Measurements from ENCODE around the gene IFIT2.
A peak's percentile ranks its signal among the peaks of the same experiment; 100 is the strongest.
"Not testable (repeated sequence)": the region's sequence is repeated elsewhere in the genome, so short reads cannot be mapped to it uniquely, and the experiment has no call there.

IFIT2 gene

GRCh38 chr10:89308736-89309135 is 6.9 kb downstream of the IFIT2 start:
- no peak overlapping the region for H3K4me3 ChIP-seq (ENCODE audit: low read depth, low read length)
- no peak for DNase-seq (ENCODE audit: low read depth)
- TF ChIP-seq MAX (IDR thresholded peaks at IDR 0.05; ENCODE audit: low read depth, low read length) = no peak

- H3K4me3 ChIP-seq (ENCODE audit: low read depth, low read length) = no peak overlapping the region
- TF ChIP-seq MAX (IDR thresholded peaks at IDR 0.05; ENCODE audit: low read depth, low read length) (no peak), POLR2A (IDR thresholded peaks at IDR 0.05; ENCODE audit: extremely low read depth, insufficient read length) (no peak), MYC (IDR thresholded peaks at IDR 0.05; ENCODE audit: low read depth, low read length) (no peak)
- TF ChIP-seq, protein P1, sequence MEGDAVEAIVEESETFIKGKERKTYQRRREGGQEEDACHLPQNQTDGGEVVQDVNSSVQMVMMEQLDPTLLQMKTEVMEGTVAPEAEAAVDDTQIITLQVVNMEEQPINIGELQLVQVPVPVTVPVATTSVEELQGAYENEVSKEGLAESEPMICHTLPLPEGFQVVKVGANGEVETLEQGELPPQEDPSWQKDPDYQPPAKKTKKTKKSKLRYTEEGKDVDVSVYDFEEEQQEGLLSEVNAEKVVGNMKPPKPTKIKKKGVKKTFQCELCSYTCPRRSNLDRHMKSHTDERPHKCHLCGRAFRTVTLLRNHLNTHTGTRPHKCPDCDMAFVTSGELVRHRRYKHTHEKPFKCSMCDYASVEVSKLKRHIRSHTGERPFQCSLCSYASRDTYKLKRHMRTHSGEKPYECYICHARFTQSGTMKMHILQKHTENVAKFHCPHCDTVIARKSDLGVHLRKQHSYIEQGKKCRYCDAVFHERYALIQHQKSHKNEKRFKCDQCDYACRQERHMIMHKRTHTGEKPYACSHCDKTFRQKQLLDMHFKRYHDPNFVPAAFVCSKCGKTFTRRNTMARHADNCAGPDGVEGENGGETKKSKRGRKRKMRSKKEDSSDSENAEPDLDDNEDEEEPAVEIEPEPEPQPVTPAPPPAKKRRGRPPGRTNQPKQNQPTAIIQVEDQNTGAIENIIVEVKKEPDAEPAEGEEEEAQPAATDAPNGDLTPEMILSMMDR (IDR thresholded peaks at IDR 0.05; ENCODE audit: low read depth, low read length) = no peak
- no peak for DNase-seq (ENCODE audit: low read depth)
These were observed 7.6 kb downstream of the IFIT2 start for GRCh38 chr10:89309156-89310055.

DNA sequence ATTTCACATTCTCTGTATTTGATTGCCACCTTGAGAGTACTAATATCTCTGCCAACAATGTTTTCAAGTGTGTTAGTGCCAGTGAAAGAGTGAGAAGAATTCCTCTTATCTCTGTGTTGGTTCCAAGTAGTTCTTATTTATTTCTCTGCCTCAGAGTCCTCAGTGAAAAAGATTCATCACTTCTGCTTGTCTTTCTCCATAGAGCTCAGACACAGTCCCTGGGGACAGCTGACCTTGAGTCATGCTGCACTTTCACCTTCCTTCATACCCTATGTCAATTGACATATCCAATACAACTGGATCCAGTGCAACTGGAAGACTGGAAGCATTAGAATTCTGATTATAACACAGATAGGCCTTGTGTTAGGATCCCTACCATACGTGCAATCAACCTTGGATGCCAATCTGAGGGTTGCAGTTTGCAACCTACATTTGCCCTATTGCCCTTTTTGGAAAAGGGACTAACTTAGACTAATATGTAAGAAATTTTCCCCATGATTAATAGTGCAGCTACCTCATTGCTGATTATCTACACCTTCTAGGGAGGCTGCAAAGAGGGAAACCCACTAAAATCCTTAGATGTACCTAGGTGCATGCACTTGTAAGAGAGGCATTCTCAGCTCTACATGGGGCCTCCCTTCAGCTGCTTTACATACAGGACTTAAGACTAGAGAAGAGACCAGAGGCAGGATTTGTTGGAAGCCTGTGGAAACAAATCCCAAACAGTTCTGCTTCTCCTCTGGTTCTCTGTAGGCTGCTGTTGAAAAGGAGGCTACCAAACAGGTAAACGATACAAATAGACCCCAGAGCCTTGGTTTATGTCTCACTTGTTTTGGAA is 8.4 kb downstream of the IFIT2 start:
- DNase-seq (ENCODE audit: low read depth) = peak; percentile 61
- no peak overlapping the region for H3K4me3 ChIP-seq (ENCODE audit: low read depth, low read length)
- TF ChIP-seq POLR2A (IDR thresholded peaks at IDR 0.05; ENCODE audit: extremely low read depth, insufficient read length) = no peak
- TF ChIP-seq, protein P1 (IDR thresholded peaks at IDR 0.05; ENCODE audit: low read depth, low read length) = no peak
- TF ChIP-seq MYC (IDR thresholded peaks at IDR 0.05; ENCODE audit: low read depth, low read length) = no peak
- no peak for TF ChIP-seq MAX (IDR thresholded peaks at IDR 0.05; ENCODE audit: low read depth, low read length)

DNA sequence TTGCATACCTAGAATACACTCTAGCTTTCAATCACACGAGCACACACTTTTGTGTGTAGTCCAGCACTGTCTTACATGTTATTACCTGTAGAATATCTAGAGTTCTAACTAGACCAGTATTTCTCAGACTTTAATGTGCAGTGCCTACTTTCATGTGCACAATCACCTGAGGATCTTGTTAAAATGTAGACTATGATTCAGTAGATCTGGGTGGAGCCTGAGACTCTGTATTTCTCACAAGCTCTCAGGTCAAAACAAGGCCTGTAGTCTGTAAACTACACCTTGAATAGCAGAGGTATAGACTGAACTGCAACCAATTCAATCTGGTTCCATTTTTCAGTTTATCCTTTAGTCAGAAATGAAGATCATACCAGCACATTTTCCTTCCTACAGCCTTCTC is 11.1 kb downstream of the IFIT2 start:
- DNase-seq (ENCODE audit: low read depth) = no peak
- TF ChIP-seq MAX (IDR thresholded peaks at IDR 0.05; ENCODE audit: low read depth, low read length) (no peak), POLR2A (IDR thresholded peaks at IDR 0.05; ENCODE audit: extremely low read depth, insufficient read length) (no peak), MYC (IDR thresholded peaks at IDR 0.05; ENCODE audit: low read depth, low read length) (no peak)
- TF ChIP-seq, protein P1 (IDR thresholded peaks at IDR 0.05; ENCODE audit: low read depth, low read length) = no peak
- no peak overlapping the region for H3K4me3 ChIP-seq (ENCODE audit: low read depth, low read length)

DNA sequence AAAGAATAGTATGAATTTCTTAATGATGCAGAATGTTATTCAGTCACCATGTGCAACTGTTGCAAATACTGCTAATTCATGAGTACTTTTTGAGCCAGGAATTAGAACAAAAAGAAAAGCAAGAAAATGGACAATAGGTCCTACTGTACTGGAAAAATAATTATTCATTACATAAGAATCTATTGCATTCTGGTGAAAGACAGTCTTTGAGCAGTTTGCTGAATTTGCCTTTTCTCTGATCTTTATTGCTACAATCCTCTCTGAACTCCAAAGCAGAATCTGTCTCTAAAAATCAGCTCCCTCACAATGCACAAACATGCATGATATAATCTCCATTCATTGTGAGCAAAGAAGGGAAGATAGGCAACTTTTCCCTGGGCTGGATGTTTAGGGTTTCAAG is 12.8 kb downstream of the IFIT2 start:
- no peak overlapping the region for H3K4me3 ChIP-seq (ENCODE audit: low read depth, low read length)
- DNase-seq (ENCODE audit: low read depth) = no peak
- TF ChIP-seq POLR2A (IDR thresholded peaks at IDR 0.05; ENCODE audit: extremely low read depth, insufficient read length) (no peak), MYC (IDR thresholded peaks at IDR 0.05; ENCODE audit: low read depth, low read length) (no peak), MAX (IDR thresholded peaks at IDR 0.05; ENCODE audit: low read depth, low read length) (no peak)
- TF ChIP-seq, protein P1 (IDR thresholded peaks at IDR 0.05; ENCODE audit: low read depth, low read length) = no peak

- not testable (repeated sequence) for H3K4me3 ChIP-seq (ENCODE audit: low read depth, low read length); DNase-seq (ENCODE audit: low read depth)
These were observed 16.2 kb downstream of the IFIT2 start for GRCh38 chr10:89318047-89318446.

- not testable (repeated sequence) for H3K4me3 ChIP-seq (ENCODE audit: low read depth, low read length); DNase-seq (ENCODE audit: low read depth)
These were observed 23.2 kb downstream of the IFIT2 start for GRCh38 chr10:89325081-89325480.

DNA sequence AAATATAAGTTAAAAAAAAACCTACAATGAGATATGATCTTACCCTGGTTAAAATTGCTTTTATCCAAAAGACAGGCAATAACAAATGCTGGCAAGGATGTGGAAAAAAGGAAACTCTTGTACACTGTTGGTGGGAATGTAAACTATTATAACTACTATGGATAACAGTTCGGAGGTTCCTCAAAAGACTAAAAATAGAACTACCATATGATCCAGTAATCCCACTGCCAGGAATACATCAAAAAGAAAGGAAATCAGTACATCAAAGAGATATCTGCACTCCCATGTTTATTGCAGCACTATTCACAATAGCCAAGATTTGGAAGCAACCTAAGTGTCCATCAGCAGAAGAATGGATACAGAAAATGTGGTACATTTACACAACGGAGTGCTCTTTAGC is 24.0 kb downstream of the IFIT2 start:
- not testable (repeated sequence) for DNase-seq (ENCODE audit: low read depth)

More for the DNA sequence above, 24.0 kb downstream of the IFIT2 start:
- H3K4me3 ChIP-seq (ENCODE audit: low read depth, low read length) = not testable (repeated sequence)

All from NB4 (cell line).